BJ (cell line): ENCODE data around the gene CHID1. TPM values are rescaled to one million over a fixed set of nuclear protein-coding genes. Genes with fewer than 3 reads are reported as not detected.
A peak's percentile ranks its signal among the peaks of the same experiment; 100 is the strongest.

Experiments
- CTCF ChIA-PET: fragments of 350-600 bp; formaldehyde crosslinking; extraction: SDS; loops from one replicate; lab custom pipeline; 2021; ENCODE audit warnings: antibody characterized with exemption, inconsistent platforms; lab: Yijun Ruan, JAX
- POLR2A ChIA-PET: fragments of 300-600 bp; sonication (Branson Sonifier 250); formaldehyde crosslinking; extraction: SDS; loops from one replicate; lab custom pipeline; 2021; ENCODE audit warnings: antibody characterized with exemption; lab: Charles Lee
- DNase-seq: peaks from one replicate; pipeline ENCODE4 v3.0.0-alpha.2; 2011; ENCODE audit warnings: low read depth
- H3K27me3 ChIP-seq: 2 replicates; pipeline ENCODE4 v1.6.0; 2011; ENCODE audit warnings: low read length; ENCODE audit not compliant: control insufficient read depth, insufficient read depth
- H3K36me3 ChIP-seq: 2 replicates; pipeline ENCODE4 v1.5.1; 2011; ENCODE audit warnings: low read length; ENCODE audit not compliant: control insufficient read depth, insufficient read depth
- H3K4me3 ChIP-seq: 2 replicates; pipeline ENCODE4 v1.5.1; 2011; ENCODE audit warnings: low read depth, mild to moderate bottlenecking, control low read depth, low read length
- CTCF ChIP-seq: IDR thresholded peaks from 2 replicates; pipeline ENCODE4 v1.5.1; 2011; ENCODE audit warnings: low read depth, mild to moderate bottlenecking, control low read depth, inconsistent platforms, low read length, moderate library complexity; ENCODE audit not compliant: insufficient read depth
- polyA plus RNA-seq: library from polyadenylated mRNA; depleted of rRNA; stranded (reverse); fragments of >200 nt; gene quantifications from 2 replicates; pipeline ENCODE4 v1.2.3, GENCODE V29; 2011

Gene CHID1
- polyA plus RNA-seq, 1 experiment, result 178 TPM

GRCh38 chr11:929405-929804 is 18.8 kb upstream of the CHID1 start:
- CTCF ChIA-PET, result interaction anchor here (0.6 kb wide), 1 partner anchor 184 kb away, joined by 4 read pairs; no protein-coding TSS in a partner anchor

GRCh38 chr11:928786-929185 is 18.2 kb upstream of the CHID1 start:
- Histone ChIP-seq H3K36me3 (peaks cover 4% of the 10 kb centered on the region; the same call in 1 of the 2 replicates), H3K4me3 (no peak overlapping the region), H3K27me3 (no peaks in the 10 kb centered on the region)
- DNase-seq, result no peak
- no peak for TF ChIP-seq CTCF
- ChIA-PET POLR2A (no interaction called here), CTCF (interaction anchor here (1.0 kb wide), 1 partner anchor 52 kb away, joined by 3 read pairs; no protein-coding TSS in a partner anchor)

More at GRCh38 chr11:929405-929804, 18.8 kb upstream of the CHID1 start:
- H3K27me3 ChIP-seq, result no peaks in the 10 kb centered on the region
- no peak for TF ChIP-seq CTCF
- peaks cover 4% of the 10 kb centered on the region; the same call in 1 of the 2 replicates for H3K36me3 ChIP-seq
- POLR2A ChIA-PET, result no interaction called here
- H3K4me3 ChIP-seq, result no peak overlapping the region
- no peak for DNase-seq

DNA sequence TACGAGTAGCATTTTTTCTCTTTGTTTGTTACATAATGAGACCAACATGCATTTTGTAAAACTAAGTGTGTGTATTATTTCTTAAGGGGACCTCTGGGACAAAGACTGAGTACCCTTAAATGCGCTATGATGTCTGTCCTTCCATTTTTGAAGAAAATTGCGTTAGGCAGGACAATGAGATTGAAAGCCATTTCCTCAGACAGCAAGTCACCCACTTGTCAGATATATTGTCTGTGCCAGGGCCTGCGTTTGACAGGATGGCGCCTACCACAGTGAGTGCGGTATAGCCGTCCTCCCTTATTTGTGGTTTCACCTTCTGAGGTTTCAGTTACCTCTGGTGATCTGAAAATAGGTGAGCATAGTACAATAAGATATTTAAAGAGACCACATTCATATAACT is 17.3 kb upstream of the CHID1 start:
- Histone ChIP-seq H3K27me3 (no peaks in the 10 kb centered on the region), H3K36me3 (peaks cover 4% of the 10 kb centered on the region; the same call in 1 of the 2 replicates), H3K4me3 (no peak overlapping the region)
- TF ChIP-seq CTCF, result no peak
- DNase-seq, result no peak
- ChIA-PET POLR2A (interaction anchor here (0.7 kb wide), 1 partner anchor 56 kb away, joined by 12 read pairs; no protein-coding TSS in a partner anchor), CTCF (interaction anchor here (1.0 kb wide), 2 partner anchors 49 to 53 kb away, joined by 3 read pairs; no protein-coding TSS in a partner anchor)

DNA sequence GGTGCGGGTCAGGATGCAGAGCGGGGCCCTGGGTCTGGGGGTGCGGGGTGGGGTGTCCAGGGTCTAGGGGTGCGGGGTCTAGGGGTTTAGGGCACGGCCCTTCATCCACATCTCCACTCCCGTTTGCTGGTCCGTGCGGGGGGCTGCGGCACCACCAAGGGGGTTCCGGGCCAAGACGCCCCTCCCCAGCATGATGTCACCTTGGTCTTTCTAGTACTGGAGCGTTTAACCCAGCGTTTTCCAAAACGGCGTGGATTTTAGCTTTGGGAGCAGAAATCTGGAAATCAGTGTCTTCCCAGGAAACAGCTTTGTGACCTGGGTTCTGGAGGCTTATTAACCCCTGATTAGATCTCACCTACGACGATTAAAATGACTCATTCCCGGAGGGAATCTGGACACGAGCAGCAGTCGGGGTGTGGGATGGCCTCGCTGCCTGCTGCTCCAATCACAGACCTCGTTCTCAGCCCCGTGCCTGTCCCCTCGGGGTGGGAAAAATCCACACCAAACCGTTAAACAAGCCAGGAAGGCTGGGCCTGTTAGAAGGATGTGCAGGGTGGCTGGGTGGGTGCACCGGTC is 15.8 kb upstream of the CHID1 start:
- H3K27me3 ChIP-seq, result no peaks in the 10 kb centered on the region
- ChIA-PET POLR2A (no interaction called here), CTCF (interaction anchor here (2.3 kb wide), 1 partner anchor 30 kb away, joined by 5 read pairs; no protein-coding TSS in a partner anchor)
- no peak for DNase-seq
- peaks cover 4% of the 10 kb centered on the region; the same call in 1 of the 2 replicates for H3K36me3 ChIP-seq
- H3K4me3 ChIP-seq, result peak overlapping the region; percentile 84
- no peak for TF ChIP-seq CTCF

GRCh38 chr11:925496-926301 is 15.1 kb upstream of the CHID1 start, which contains the start of gene AP2A2:
TSS of gene AP2A2 (plus strand) at chr11:925870. CDS start at chr11:926022, 152 bp downstream.
- no peak for DNase-seq
- CTCF ChIA-PET, result interaction anchor here (0.7 to 2.4 kb wide), 8 partner anchors 10 to 129 kb away, joined by 3 to 7 read pairs (median 5); partner anchors contain the start of gene CHID1
- TF ChIP-seq CTCF, result peak; percentile 31; the same call in 1 of the 2 replicates
- Histone ChIP-seq H3K4me3 (peak within 1 kb of the TSS; percentile 84), H3K36me3 (peaks cover 4% of the 10 kb centered on the region; the same call in 1 of the 2 replicates), H3K27me3 (no peaks in the 10 kb centered on the region)
- POLR2A ChIA-PET, result no interaction called here
